Mesenchymal stem cell (in vitro differentiated cells and primary cell): ENCODE results near the gene RBKS.

Experiments used
- DNase-seq: peaks from one replicate; pipeline ENCODE4 v3.0.0-alpha.2; 2013
- H2AFZ ChIP-seq: one replicate; pipeline ENCODE4 v1.6.1; 2013; ENCODE audit warnings: low read depth, mild to moderate bottlenecking, control low read depth, inconsistent platforms, low read length, moderate library complexity
- H2AK5ac ChIP-seq: 2 replicates; pipeline ENCODE4 v1.6.1; 2013; ENCODE audit warnings: low read length, moderate library complexity, mild to moderate bottlenecking, inconsistent platforms; ENCODE audit not compliant: severe bottlenecking
- H2BK120ac ChIP-seq: one replicate; pipeline ENCODE4 v1.6.1; 2013; ENCODE audit warnings: low read depth, mild to moderate bottlenecking, inconsistent platforms, low read length, moderate library complexity
- H2BK12ac ChIP-seq, 2 experiments: one replicate each; pipeline ENCODE4 v1.6.1; 2013; ENCODE audit warnings: inconsistent platforms in 2 of 2, low read length in 2 of 2, mild to moderate bottlenecking in 2 of 2, moderate library complexity in 2 of 2, control low read depth in 1 of 2
- H2BK15ac ChIP-seq: one replicate; pipeline ENCODE4 v1.6.1; 2013; ENCODE audit warnings: mild to moderate bottlenecking, low read depth, inconsistent platforms; ENCODE audit not compliant: poor library complexity, severe bottlenecking
- H2BK5ac ChIP-seq: 2 replicates; pipeline ENCODE4 v1.6.1; 2013; ENCODE audit warnings: low read depth, mild to moderate bottlenecking, low read length, control low read depth, inconsistent platforms; ENCODE audit not compliant: poor library complexity, severe bottlenecking
- H3K14ac ChIP-seq, 2 experiments: one replicate each; pipeline ENCODE4 v1.6.1; 2013; ENCODE audit warnings: inconsistent platforms in 2 of 2, low read length in 2 of 2, control low read depth in 1 of 2, mild to moderate bottlenecking in 1 of 2, moderate library complexity in 1 of 2
- H3K18ac ChIP-seq, 2 experiments: one replicate each; pipeline ENCODE4 v1.6.1; 2013; ENCODE audit warnings: inconsistent platforms in 2 of 2, low read length in 2 of 2, control low read depth in 1 of 2, low read depth in 1 of 2, mild to moderate bottlenecking in 1 of 2
- H3K23ac ChIP-seq, 2 experiments: one replicate each; pipeline ENCODE4 v1.6.1; 2013; ENCODE audit warnings: inconsistent platforms in 2 of 2, low read length in 2 of 2, mild to moderate bottlenecking in 2 of 2, moderate library complexity in 2 of 2, control low read depth in 1 of 2
- H3K27ac ChIP-seq: 2 replicates; pipeline ENCODE4 v1.5.1; 2013; ENCODE audit warnings: mild to moderate bottlenecking, moderate library complexity, low read length, control low read depth, inconsistent platforms; ENCODE audit not compliant: poor library complexity, severe bottlenecking
- H3K27me3 ChIP-seq, 2 experiments: 2 replicates each; pipeline versions ENCODE4 v1.6.1 to v1.7.0; 2013; ENCODE audit warnings: low read length in 2 of 2, mild to moderate bottlenecking in 2 of 2, moderate library complexity in 2 of 2, control low read depth in 1 of 2, inconsistent platforms in 1 of 2; ENCODE audit not compliant: control insufficient read depth in 1 of 2, insufficient read depth in 1 of 2
- H3K36me3 ChIP-seq, 2 experiments: 2 replicates each; pipeline versions ENCODE4 v1.6.1 to v1.7.0; 2013; ENCODE audit warnings: low read length in 2 of 2, control low read depth in 1 of 2, inconsistent platforms in 1 of 2, low read depth in 1 of 2, mild to moderate bottlenecking in 1 of 2; ENCODE audit not compliant: insufficient read depth in 2 of 2, control insufficient read depth in 1 of 2
- H3K4ac ChIP-seq, 2 experiments: one replicate each; pipeline ENCODE4 v1.6.1; 2013; ENCODE audit warnings: inconsistent platforms in 2 of 2, low read length in 2 of 2, mild to moderate bottlenecking in 2 of 2, moderate library complexity in 2 of 2, control low read depth in 1 of 2, low read depth in 1 of 2
- H3K4me1 ChIP-seq: 2 replicates; pipeline ENCODE4 v1.6.1; 2013; ENCODE audit warnings: low read depth, low read length, control low read depth; ENCODE audit not compliant: control insufficient read depth, insufficient read depth
- H3K4me2 ChIP-seq: 2 replicates; pipeline ENCODE4 v1.6.1; 2013; ENCODE audit warnings: low read length, mild to moderate bottlenecking, inconsistent platforms; ENCODE audit not compliant: poor library complexity, severe bottlenecking
- H3K4me3 ChIP-seq, 2 experiments: 2 replicates each; pipeline versions ENCODE4 v1.5.1 to v1.7.0; 2013; ENCODE audit warnings: low read length in 2 of 2, mild to moderate bottlenecking in 2 of 2, control low read depth in 1 of 2, low read depth in 1 of 2; ENCODE audit not compliant: insufficient read depth in 1 of 2
- H3K79me1 ChIP-seq: replicated peaks from 2 replicates; pipeline ENCODE4 v1.6.1; 2013; ENCODE audit warnings: mild to moderate bottlenecking, control low read depth, low read length, inconsistent platforms; ENCODE audit not compliant: poor library complexity, severe bottlenecking
- H3K9ac ChIP-seq: 2 replicates; pipeline ENCODE4 v1.7.0; 2013; ENCODE audit warnings: mild to moderate bottlenecking, low read length, moderate library complexity
- H3K9me3 ChIP-seq: 2 replicates; pipeline ENCODE4 v1.7.0; 2013; ENCODE audit warnings: mild to moderate bottlenecking, low read length; ENCODE audit not compliant: control insufficient read depth
- H4K8ac ChIP-seq: one replicate; pipeline ENCODE4 v1.6.1; 2013; ENCODE audit warnings: inconsistent platforms, mild to moderate bottlenecking, low read length, moderate library complexity
- H4K91ac ChIP-seq: one replicate; pipeline ENCODE4 v1.6.1; 2013; ENCODE audit warnings: mild to moderate bottlenecking, low read length, inconsistent platforms
- whole genome bisulfite sequencing: methylation state at CpG from one replicate; pipeline ENCODE4 v1.1.7; 2013; ENCODE audit warnings: mixed read lengths; 5-methylcytosine and 5-hydroxymethylcytosine counted together

RBKS gene

GRCh38 chr2:27901234-27901633, 11.0 kb upstream of the RBKS start:
- no peak overlapping the region for H3K23ac ChIP-seq
- H2BK12ac ChIP-seq = no peak overlapping the region
- H3K4me2 ChIP-seq = no peak overlapping the region
- H4K8ac ChIP-seq = no peak overlapping the region
- no peaks in the 10 kb centered on the region for H3K9me3 ChIP-seq
- no peak overlapping the region for H3K4ac ChIP-seq
- H2AFZ ChIP-seq = no peak overlapping the region
- no peak overlapping the region for H3K14ac ChIP-seq
- no peak for DNase-seq
- H2BK120ac ChIP-seq = no peak overlapping the region
- no peak overlapping the region for H4K91ac ChIP-seq
- no peak overlapping the region for H2AK5ac ChIP-seq
- WGBS = no CpG with 5 or more reads among the region's 1 CpG
- no peak overlapping the region for H3K9ac ChIP-seq
- H2BK5ac ChIP-seq = no peak overlapping the region
- H3K4me3 ChIP-seq = no peak overlapping the region
- H3K27me3 ChIP-seq = no peaks in the 10 kb centered on the region
- H3K27ac ChIP-seq = no peak overlapping the region
- no peaks in the 10 kb centered on the region for H3K4me1 ChIP-seq
- H3K18ac ChIP-seq = no peak overlapping the region
- H3K36me3 ChIP-seq = peaks cover 7 to 39% of the 10 kb centered on the region in 2 experiments
- no peak overlapping the region for H2BK15ac ChIP-seq
- peaks cover 14% of the 10 kb centered on the region for H3K79me1 ChIP-seq

- Histone ChIP-seq H3K4me2 (no peak overlapping the region), H3K36me3 (peaks cover 11 to 50% of the 10 kb centered on the region in 2 experiments), H3K27ac (no peak overlapping the region), H3K4ac (no peak overlapping the region), H3K18ac (no peak overlapping the region), H2BK5ac (no peak overlapping the region), H3K9ac (no peak overlapping the region), H2BK120ac (no peak overlapping the region), H4K8ac (no peak overlapping the region), H3K9me3 (no peaks in the 10 kb centered on the region), H3K79me1 (peaks cover 14% of the 10 kb centered on the region), H3K23ac (no peak overlapping the region), H3K4me3 (no peak overlapping the region), H3K4me1 (no peaks in the 10 kb centered on the region), H4K91ac (no peak overlapping the region), H3K14ac (no peak overlapping the region), H2AK5ac (no peak overlapping the region), H3K27me3 (no peaks in the 10 kb centered on the region), H2BK15ac (no peak overlapping the region), H2AFZ (no peak overlapping the region), H2BK12ac (no peak overlapping the region)
- DNase-seq = no peak
These were observed 7.5 kb upstream of the RBKS start for GRCh38 chr2:27897717-27898116.

GRCh38 chr2:27893006-27893405, 2.8 kb upstream of the RBKS start:
- H2AFZ ChIP-seq = no peak overlapping the region
- no peak overlapping the region for H3K4me2 ChIP-seq
- no peak overlapping the region for H3K4me3 ChIP-seq
- no peak overlapping the region for H2AK5ac ChIP-seq
- H3K27me3 ChIP-seq = no peaks in the 10 kb centered on the region
- WGBS = 95% methylated on average over 2 of the region's 3 CpGs
- H2BK12ac ChIP-seq = no peak overlapping the region
- H3K18ac ChIP-seq = no peak overlapping the region
- no peak overlapping the region for H2BK5ac ChIP-seq
- no peak overlapping the region for H3K23ac ChIP-seq
- H2BK120ac ChIP-seq = no peak overlapping the region
- peaks cover 19% of the 10 kb centered on the region for H3K79me1 ChIP-seq
- no peaks in the 10 kb centered on the region for H3K9me3 ChIP-seq
- H4K8ac ChIP-seq = no peak overlapping the region
- H3K27ac ChIP-seq = no peak overlapping the region
- no peak overlapping the region for H2BK15ac ChIP-seq
- H3K4ac ChIP-seq = no peak overlapping the region
- H4K91ac ChIP-seq = no peak overlapping the region
- no peak overlapping the region for H3K14ac ChIP-seq
- peaks cover 4% of the 10 kb centered on the region for H3K4me1 ChIP-seq
- peak overlapping the region; percentile 0 for H3K9ac ChIP-seq
- H3K36me3 ChIP-seq = peaks cover 11 to 32% of the 10 kb centered on the region in 2 experiments
- DNase-seq = no peak

GRCh38 chr2:27891673-27892105, 1.5 kb upstream of the RBKS start:
- peak overlapping the region in 1 of 2 experiments; percentile 97 for H3K4me3 ChIP-seq
- H3K14ac ChIP-seq = no peak overlapping the region
- no peak overlapping the region for H3K18ac ChIP-seq
- H3K4ac ChIP-seq = no peak overlapping the region
- peaks cover 17% of the 10 kb centered on the region for H3K79me1 ChIP-seq
- peak overlapping the region; percentile 96 for H3K9ac ChIP-seq
- H3K9me3 ChIP-seq = no peaks in the 10 kb centered on the region
- H3K36me3 ChIP-seq = peaks cover 8 to 23% of the 10 kb centered on the region in 2 experiments
- WGBS = 97% methylated on average over 4 of the region's 5 CpGs
- no peak overlapping the region for H3K23ac ChIP-seq
- H3K4me1 ChIP-seq = peaks cover 5% of the 10 kb centered on the region
- no peak overlapping the region for H2BK120ac ChIP-seq
- no peak overlapping the region for H3K27ac ChIP-seq
- H2AK5ac ChIP-seq = peak overlapping the region; percentile 74
- H2BK12ac ChIP-seq = no peak overlapping the region
- no peak overlapping the region for H3K4me2 ChIP-seq
- H2BK15ac ChIP-seq = no peak overlapping the region
- H3K27me3 ChIP-seq = no peaks in the 10 kb centered on the region
- no peak overlapping the region for H4K8ac ChIP-seq
- DNase-seq = no peak
- H2BK5ac ChIP-seq = no peak overlapping the region
- no peak overlapping the region for H4K91ac ChIP-seq
- H2AFZ ChIP-seq = no peak overlapping the region
